AG04450 (cell line): Measurements from ENCODE around the gene CMC4. TPM values are rescaled to one million over a fixed set of nuclear protein-coding genes. Genes with fewer than 3 reads are reported as not detected.

Experiments
- CTCF ChIA-PET: fragments of 300-600, 350-600 bp; formaldehyde crosslinking; extraction: SDS; loops from one replicate; lab custom pipeline; 2022; ENCODE audit warnings: antibody characterized with exemption, inconsistent platforms; lab: Charles Lee
- POLR2A ChIA-PET: fragments of 350-600 bp; formaldehyde crosslinking; extraction: SDS; loops from one replicate; lab custom pipeline; 2021; ENCODE audit warnings: antibody characterized with exemption, inconsistent platforms; lab: Yijun Ruan, JAX
- DNase-seq: peaks from one replicate; pipeline ENCODE4 v3.0.0-alpha.2; 2011; ENCODE audit warnings: low read depth, low spot score
- H3K27ac ChIP-seq: one replicate; pipeline ENCODE4 v1.5.1; 2012; ENCODE audit warnings: low read depth, low read length, control low read depth
- H3K27me3 ChIP-seq: one replicate; pipeline ENCODE4 v1.6.0; 2012; ENCODE audit warnings: low read length; ENCODE audit not compliant: control insufficient read depth, insufficient read depth
- H3K4me3 ChIP-seq: 2 replicates; pipeline ENCODE4 v1.5.1; 2011; ENCODE audit warnings: mild to moderate bottlenecking, low read depth, low read length, control low read depth
- H3K9me3 ChIP-seq: 2 replicates; pipeline ENCODE4 v1.5.1; 2012; ENCODE audit warnings: low read length; ENCODE audit not compliant: control insufficient read depth, insufficient read depth
- polyA plus RNA-seq: library from polyadenylated mRNA; depleted of rRNA; stranded (reverse); fragments of >200 nt; gene quantifications from 2 replicates; pipeline ENCODE4 v1.2.3, GENCODE V29; 2011
- TF ChIP-seq, protein P1 (sequence below): IDR thresholded peaks from 2 replicates; pipeline ENCODE4 v1.5.1; 2011; ENCODE audit warnings: low read depth, low read length, control low read depth, inconsistent platforms

Gene CMC4
- polyA plus RNA-seq, 1 experiment, result 10.1 TPM

DNA sequence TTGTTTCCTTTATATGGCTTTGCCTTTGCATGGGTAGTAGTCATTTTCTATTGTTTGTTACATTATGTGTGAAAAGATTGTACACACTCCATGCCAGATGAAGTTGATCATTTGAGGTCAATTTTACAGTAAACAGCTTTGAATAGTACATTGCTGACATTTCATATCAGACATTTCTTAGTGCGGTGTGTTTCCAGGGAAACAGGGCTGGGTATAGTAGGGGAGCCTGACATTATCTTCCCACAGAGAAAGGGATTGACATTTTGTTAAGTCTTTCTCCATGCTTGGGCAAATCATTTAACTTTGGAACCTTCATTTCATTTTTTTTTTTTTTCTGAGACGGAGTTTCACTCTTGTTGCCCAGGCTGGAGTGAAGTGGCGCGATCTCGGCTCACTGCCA lies 39.3 kb downstream of the CMC4 start:
- no peak overlapping the region for H3K4me3 ChIP-seq
- CTCF ChIA-PET, result no interaction called here
- no peak for DNase-seq
- no peaks in the 10 kb centered on the region for H3K27me3 ChIP-seq
- H3K27ac ChIP-seq, result no peak overlapping the region
- H3K9me3 ChIP-seq, result no peaks in the 10 kb centered on the region
- POLR2A ChIA-PET, result no interaction called here
- TF ChIP-seq, protein P1, sequence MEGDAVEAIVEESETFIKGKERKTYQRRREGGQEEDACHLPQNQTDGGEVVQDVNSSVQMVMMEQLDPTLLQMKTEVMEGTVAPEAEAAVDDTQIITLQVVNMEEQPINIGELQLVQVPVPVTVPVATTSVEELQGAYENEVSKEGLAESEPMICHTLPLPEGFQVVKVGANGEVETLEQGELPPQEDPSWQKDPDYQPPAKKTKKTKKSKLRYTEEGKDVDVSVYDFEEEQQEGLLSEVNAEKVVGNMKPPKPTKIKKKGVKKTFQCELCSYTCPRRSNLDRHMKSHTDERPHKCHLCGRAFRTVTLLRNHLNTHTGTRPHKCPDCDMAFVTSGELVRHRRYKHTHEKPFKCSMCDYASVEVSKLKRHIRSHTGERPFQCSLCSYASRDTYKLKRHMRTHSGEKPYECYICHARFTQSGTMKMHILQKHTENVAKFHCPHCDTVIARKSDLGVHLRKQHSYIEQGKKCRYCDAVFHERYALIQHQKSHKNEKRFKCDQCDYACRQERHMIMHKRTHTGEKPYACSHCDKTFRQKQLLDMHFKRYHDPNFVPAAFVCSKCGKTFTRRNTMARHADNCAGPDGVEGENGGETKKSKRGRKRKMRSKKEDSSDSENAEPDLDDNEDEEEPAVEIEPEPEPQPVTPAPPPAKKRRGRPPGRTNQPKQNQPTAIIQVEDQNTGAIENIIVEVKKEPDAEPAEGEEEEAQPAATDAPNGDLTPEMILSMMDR, result no peak

DNA sequence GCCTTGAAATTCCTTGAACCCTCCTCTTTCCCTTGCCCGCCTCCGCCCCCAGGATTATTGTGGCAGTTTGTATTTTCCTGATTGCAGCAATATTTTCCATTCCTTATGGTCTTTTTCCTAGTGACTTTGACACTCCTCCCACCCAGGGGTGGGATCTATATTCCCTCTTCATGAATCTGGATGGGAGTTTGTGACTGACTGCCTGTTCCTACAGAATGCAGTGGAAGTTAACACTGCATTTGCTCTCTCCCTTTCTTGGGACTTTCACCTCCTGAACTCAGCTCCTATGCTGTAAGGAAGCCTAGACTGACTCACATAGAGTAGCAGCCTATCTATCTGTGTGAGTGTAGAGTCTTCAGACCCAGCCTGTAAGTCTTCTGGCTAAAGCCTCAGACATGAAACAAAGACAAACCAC lies 42.1 kb downstream of the CMC4 start:
- ChIA-PET POLR2A (no interaction called here), CTCF (interaction anchor here (1.3 to 1.7 kb wide), 2 partner anchors 20 to 29 kb away, joined by 5 to 10 read pairs; no protein-coding TSS in a partner anchor)
- no peak for DNase-seq

DNA sequence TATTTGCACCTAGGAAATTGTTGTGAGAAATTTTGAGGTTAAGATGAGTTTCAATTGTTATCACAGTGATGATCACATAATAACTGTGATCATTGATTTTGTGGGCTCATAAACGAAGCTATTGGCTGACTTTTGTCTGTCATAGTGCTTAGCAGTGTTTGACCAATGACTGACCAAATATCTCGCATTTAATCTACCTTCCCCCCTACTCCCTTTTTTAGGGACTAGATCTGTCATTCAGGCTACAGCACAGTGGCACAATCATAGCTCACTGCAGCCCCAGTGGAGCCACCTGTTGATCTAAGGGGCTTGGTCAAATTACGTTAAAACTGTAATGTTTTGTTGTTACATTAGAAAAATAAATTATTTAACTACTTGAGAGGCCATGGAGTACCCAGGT lies 42.8 kb downstream of the CMC4 start:
- peak overlapping the region; percentile 62 for H3K4me3 ChIP-seq
- no peak for DNase-seq
- ChIA-PET CTCF (interaction anchor here (1.3 to 1.7 kb wide), 2 partner anchors 21 to 29 kb away, joined by 5 to 10 read pairs; no protein-coding TSS in a partner anchor), POLR2A (no interaction called here)
- H3K27me3 ChIP-seq, result peaks cover 2% of the 10 kb centered on the region
- H3K27ac ChIP-seq, result no peak overlapping the region
- TF ChIP-seq, protein P1, result no peak
- H3K9me3 ChIP-seq, result no peaks in the 10 kb centered on the region

More for the DNA sequence above, 42.1 kb downstream of the CMC4 start:
- Histone ChIP-seq H3K9me3 (no peaks in the 10 kb centered on the region), H3K27me3 (peaks cover 2% of the 10 kb centered on the region), H3K4me3 (no peak overlapping the region), H3K27ac (no peak overlapping the region)
- TF ChIP-seq, protein P1, result no peak

DNA sequence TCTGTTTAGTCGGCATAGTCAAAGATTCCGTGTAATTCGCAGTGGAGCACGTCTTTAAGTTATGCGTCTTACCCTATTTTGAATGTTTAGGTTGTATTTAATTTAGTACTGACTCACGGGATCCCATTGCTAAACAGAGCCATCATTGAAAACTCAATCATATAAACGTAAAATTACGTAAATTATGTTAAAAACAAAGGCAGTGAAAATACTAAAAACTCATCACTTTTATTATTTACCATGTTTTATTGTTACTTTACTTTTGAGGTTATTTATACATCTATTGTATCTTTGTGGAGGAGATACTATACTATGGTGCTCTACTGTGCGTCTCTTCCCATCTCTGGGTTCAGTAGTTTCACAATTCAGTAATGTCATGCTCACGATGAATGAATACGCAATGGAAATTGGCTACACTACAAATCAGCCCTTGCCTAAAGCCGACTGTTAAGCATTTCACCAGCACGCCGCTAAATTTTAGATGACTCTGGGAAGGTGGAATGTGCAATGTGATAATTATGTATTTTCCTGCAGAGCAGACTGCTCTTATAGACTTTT lies 43.3 kb downstream of the CMC4 start:
- DNase-seq, result no peak
- TF ChIP-seq, protein P1, result no peak
- peak overlapping the region; percentile 95 for H3K27ac ChIP-seq
- H3K9me3 ChIP-seq, result no peaks in the 10 kb centered on the region
- ChIA-PET CTCF (interaction anchor here (1.3 to 1.7 kb wide), 2 partner anchors 21 to 30 kb away, joined by 5 to 10 read pairs; no protein-coding TSS in a partner anchor), POLR2A (interaction anchor here (1.0 to 1.3 kb wide), 2 partner anchors 10 to 29 kb away, joined by 3 to 5 read pairs; no protein-coding TSS in a partner anchor)
- peaks cover 2% of the 10 kb centered on the region for H3K27me3 ChIP-seq
- H3K4me3 ChIP-seq, result peak overlapping the region; percentile 62
